Measurements from ENCODE around the gene DSG1.

DSG1 gene

GRCh38 chr18:31382107-31382506 is 64.1 kb downstream of the DSG1 start:
- no peaks in the 10 kb centered on the region for H3K36me3 ChIP-seq (ENCODE audit: control insufficient read depth in 1 of 2, insufficient read depth in 2 of 2, low read length in 2 of 2)
- H3K27me3 ChIP-seq (ENCODE audit: control insufficient read depth in 1 of 2, insufficient read depth in 2 of 2, low read length in 2 of 2) = no peaks in the 10 kb centered on the region
- H3K27ac ChIP-seq (ENCODE audit: low read depth, low read length) = no peak overlapping the region
- no peaks in the 10 kb centered on the region for H3K4me1 ChIP-seq (ENCODE audit: control insufficient read depth in 1 of 2, insufficient read depth in 2 of 2, low read length in 2 of 2)
- H3K9me3 ChIP-seq (ENCODE audit: control insufficient read depth in 1 of 2, low read length in 2 of 2) = no peaks in the 10 kb centered on the region
- H3K4me3 ChIP-seq (ENCODE audit: low read depth in 1 of 2, low read length in 2 of 2) = no peak overlapping the region
- H3K9ac ChIP-seq (ENCODE audit: low read depth in 1 of 2, low read length in 2 of 2) = no peak overlapping the region

- Histone ChIP-seq H3K27ac (ENCODE audit: low read depth, low read length) (no peak overlapping the region), H3K27me3 (ENCODE audit: control insufficient read depth in 1 of 2, insufficient read depth in 2 of 2, low read length in 2 of 2) (no peaks in the 10 kb centered on the region), H3K4me3 (ENCODE audit: low read depth in 1 of 2, low read length in 2 of 2) (no peak overlapping the region), H3K36me3 (ENCODE audit: control insufficient read depth in 1 of 2, insufficient read depth in 2 of 2, low read length in 2 of 2) (no peaks in the 10 kb centered on the region), H3K9ac (ENCODE audit: low read depth in 1 of 2, low read length in 2 of 2) (no peak overlapping the region), H3K4me1 (ENCODE audit: control insufficient read depth in 1 of 2, insufficient read depth in 2 of 2, low read length in 2 of 2) (no peaks in the 10 kb centered on the region), H3K9me3 (ENCODE audit: control insufficient read depth in 1 of 2, low read length in 2 of 2) (no peaks in the 10 kb centered on the region)
These were observed 68.8 kb downstream of the DSG1 start for GRCh38 chr18:31386741-31387140.

GRCh38 chr18:31393286-31393685 is 75.3 kb downstream of the DSG1 start:
- H3K27me3 ChIP-seq (ENCODE audit: control insufficient read depth in 1 of 2, insufficient read depth in 2 of 2, low read length in 2 of 2) = no peaks in the 10 kb centered on the region
- H3K9me3 ChIP-seq (ENCODE audit: control insufficient read depth in 1 of 2, low read length in 2 of 2) = no peaks in the 10 kb centered on the region
- no peak overlapping the region for H3K27ac ChIP-seq (ENCODE audit: low read depth, low read length)
- no peak overlapping the region for H3K9ac ChIP-seq (ENCODE audit: low read depth in 1 of 2, low read length in 2 of 2)
- peaks cover 6 to 21% of the 10 kb centered on the region in 2 donors for H3K4me1 ChIP-seq (ENCODE audit: control insufficient read depth in 1 of 2, insufficient read depth in 2 of 2, low read length in 2 of 2)
- H3K36me3 ChIP-seq (ENCODE audit: control insufficient read depth in 1 of 2, insufficient read depth in 2 of 2, low read length in 2 of 2) = no peaks in the 10 kb centered on the region
- no peak overlapping the region for H3K4me3 ChIP-seq (ENCODE audit: low read depth in 1 of 2, low read length in 2 of 2)

- Histone ChIP-seq H3K4me1 (ENCODE audit: control insufficient read depth in 1 of 2, insufficient read depth in 2 of 2, low read length in 2 of 2) (peaks cover 25 to 44% of the 10 kb centered on the region in 2 donors), H3K27me3 (ENCODE audit: control insufficient read depth in 1 of 2, insufficient read depth in 2 of 2, low read length in 2 of 2) (no peaks in the 10 kb centered on the region), H3K9me3 (ENCODE audit: control insufficient read depth in 1 of 2, low read length in 2 of 2) (no peaks in the 10 kb centered on the region), H3K9ac (ENCODE audit: low read depth in 1 of 2, low read length in 2 of 2) (no peak overlapping the region), H3K27ac (ENCODE audit: low read depth, low read length) (no peak overlapping the region), H3K4me3 (ENCODE audit: low read depth in 1 of 2, low read length in 2 of 2) (no peak overlapping the region), H3K36me3 (ENCODE audit: control insufficient read depth in 1 of 2, insufficient read depth in 2 of 2, low read length in 2 of 2) (no peaks in the 10 kb centered on the region)
These were observed 79.0 kb downstream of the DSG1 start for GRCh38 chr18:31396796-31397612.

GRCh38 chr18:31398191-31398590 is 80.2 kb downstream of the DSG1 start:
- Histone ChIP-seq H3K27me3 (ENCODE audit: control insufficient read depth in 1 of 2, insufficient read depth in 2 of 2, low read length in 2 of 2) (no peaks in the 10 kb centered on the region), H3K27ac (ENCODE audit: low read depth, low read length) (no peak overlapping the region), H3K9ac (ENCODE audit: low read depth in 1 of 2, low read length in 2 of 2) (no peak overlapping the region), H3K36me3 (ENCODE audit: control insufficient read depth in 1 of 2, insufficient read depth in 2 of 2, low read length in 2 of 2) (no peaks in the 10 kb centered on the region), H3K4me3 (ENCODE audit: low read depth in 1 of 2, low read length in 2 of 2) (no peak overlapping the region), H3K4me1 (ENCODE audit: control insufficient read depth in 1 of 2, insufficient read depth in 2 of 2, low read length in 2 of 2) (peaks cover 28 to 44% of the 10 kb centered on the region in 2 donors), H3K9me3 (ENCODE audit: control insufficient read depth in 1 of 2, low read length in 2 of 2) (no peaks in the 10 kb centered on the region)

- Histone ChIP-seq H3K27me3 (ENCODE audit: control insufficient read depth in 1 of 2, insufficient read depth in 2 of 2, low read length in 2 of 2) (no peaks in the 10 kb centered on the region), H3K4me1 (ENCODE audit: control insufficient read depth in 1 of 2, insufficient read depth in 2 of 2, low read length in 2 of 2) (peaks cover 28 to 44% of the 10 kb centered on the region in 2 donors), H3K9ac (ENCODE audit: low read depth in 1 of 2, low read length in 2 of 2) (peak overlapping the region in 1 of 2 donors; percentile 13), H3K27ac (ENCODE audit: low read depth, low read length) (no peak overlapping the region), H3K9me3 (ENCODE audit: control insufficient read depth in 1 of 2, low read length in 2 of 2) (no peaks in the 10 kb centered on the region), H3K36me3 (ENCODE audit: control insufficient read depth in 1 of 2, insufficient read depth in 2 of 2, low read length in 2 of 2) (no peaks in the 10 kb centered on the region), H3K4me3 (ENCODE audit: low read depth in 1 of 2, low read length in 2 of 2) (peak overlapping the region; percentile 9 to 16)
These were observed 81.5 kb downstream of the DSG1 start for GRCh38 chr18:31399306-31400032.

- Histone ChIP-seq H3K4me1 (ENCODE audit: control insufficient read depth in 1 of 2, insufficient read depth in 2 of 2, low read length in 2 of 2) (peaks cover 28 to 44% of the 10 kb centered on the region in 2 donors), H3K9me3 (ENCODE audit: control insufficient read depth in 1 of 2, low read length in 2 of 2) (no peaks in the 10 kb centered on the region), H3K36me3 (ENCODE audit: control insufficient read depth in 1 of 2, insufficient read depth in 2 of 2, low read length in 2 of 2) (no peaks in the 10 kb centered on the region), H3K27ac (ENCODE audit: low read depth, low read length) (no peak overlapping the region), H3K9ac (ENCODE audit: low read depth in 1 of 2, low read length in 2 of 2) (no peak overlapping the region), H3K27me3 (ENCODE audit: control insufficient read depth in 1 of 2, insufficient read depth in 2 of 2, low read length in 2 of 2) (no peaks in the 10 kb centered on the region), H3K4me3 (ENCODE audit: low read depth in 1 of 2, low read length in 2 of 2) (peak overlapping the region in 1 of 2 donors; percentile 38)
These were observed 83.4 kb downstream of the DSG1 start for GRCh38 chr18:31401156-31402025.

- no peak overlapping the region for H3K27ac ChIP-seq (ENCODE audit: low read depth, low read length)
- H3K4me1 ChIP-seq (ENCODE audit: control insufficient read depth in 1 of 2, insufficient read depth in 2 of 2, low read length in 2 of 2) = peaks cover 27 to 38% of the 10 kb centered on the region in 2 donors
- H3K9ac ChIP-seq (ENCODE audit: low read depth in 1 of 2, low read length in 2 of 2) = no peak overlapping the region
- H3K36me3 ChIP-seq (ENCODE audit: control insufficient read depth in 1 of 2, insufficient read depth in 2 of 2, low read length in 2 of 2) = no peaks in the 10 kb centered on the region
- H3K27me3 ChIP-seq (ENCODE audit: control insufficient read depth in 1 of 2, insufficient read depth in 2 of 2, low read length in 2 of 2) = no peaks in the 10 kb centered on the region
- no peak overlapping the region for H3K4me3 ChIP-seq (ENCODE audit: low read depth in 1 of 2, low read length in 2 of 2)
- no peaks in the 10 kb centered on the region for H3K9me3 ChIP-seq (ENCODE audit: control insufficient read depth in 1 of 2, low read length in 2 of 2)
These were observed 84.0 kb downstream of the DSG1 start for GRCh38 chr18:31402026-31402373.

GRCh38 chr18:31403409-31403808 is 85.4 kb downstream of the DSG1 start:
- Histone ChIP-seq H3K9me3 (ENCODE audit: control insufficient read depth in 1 of 2, low read length in 2 of 2) (no peaks in the 10 kb centered on the region), H3K27ac (ENCODE audit: low read depth, low read length) (no peak overlapping the region), H3K9ac (ENCODE audit: low read depth in 1 of 2, low read length in 2 of 2) (no peak overlapping the region), H3K4me1 (ENCODE audit: control insufficient read depth in 1 of 2, insufficient read depth in 2 of 2, low read length in 2 of 2) (peaks cover 21 to 27% of the 10 kb centered on the region in 2 donors), H3K27me3 (ENCODE audit: control insufficient read depth in 1 of 2, insufficient read depth in 2 of 2, low read length in 2 of 2) (no peaks in the 10 kb centered on the region), H3K36me3 (ENCODE audit: control insufficient read depth in 1 of 2, insufficient read depth in 2 of 2, low read length in 2 of 2) (no peaks in the 10 kb centered on the region), H3K4me3 (ENCODE audit: low read depth in 1 of 2, low read length in 2 of 2) (no peak overlapping the region)

All from duodenal mucosa (tissue), 2 donors.